ENCODE results near the gene GALNT15. TPM values are rescaled to one million over a fixed set of nuclear protein-coding genes. Genes with fewer than 3 reads are reported as not detected.

The GALNT15 gene
- total RNA-seq, 2 experiments from 2014 or later, result not detected

GRCh38 chr3:16179771-16180736 lies 5.6 kb downstream of the GALNT15 start:
- Mint-ChIP-seq H3K27ac (no peak overlapping the region), H3K4me1 (no peaks in the 10 kb centered on the region), H3K36me3 (ENCODE audit: low read depth) (no peaks in the 10 kb centered on the region), H3K4me3 (no peak overlapping the region), H3K9me3 (ENCODE audit: low read depth) (no peaks in the 10 kb centered on the region), H3K27me3 (peaks cover 10% of the 10 kb centered on the region)
- POLR2A ChIA-PET, result no interaction called here
- DNase-seq, result no peak
- CTCF ChIA-PET, result interaction anchor here (0.7 to 4.9 kb wide), 11 partner anchors 8 to 134 kb away, joined by 3 to 26 read pairs (median 4); no protein-coding TSS in a partner anchor
- intact Hi-C loops (cut with DNase I, micrococcal nuclease), result loop anchor here (2.0 to 10.0 kb wide), 3 partner anchors 363 to 978 kb away; no protein-coding TSS in a partner anchor
- ATAC-seq, result no peak

- intact Hi-C loops (cut with DNase I, micrococcal nuclease), result no loop called here
Observed at GRCh38 chr3:16180737-16181134, 6.3 kb downstream of the GALNT15 start.

GRCh38 chr3:16181361-16181760 lies 6.9 kb downstream of the GALNT15 start:
- ChIA-PET POLR2A (no interaction called here), CTCF (interaction anchor here (0.6 to 4.9 kb wide), 5 partner anchors 10 to 135 kb away, joined by 3 to 26 read pairs (median 5); no protein-coding TSS in a partner anchor)
- H3K36me3 Mint-ChIP-seq (ENCODE audit: low read depth), result no peaks in the 10 kb centered on the region
- H3K4me3 Mint-ChIP-seq, result no peak overlapping the region
- no peaks in the 10 kb centered on the region for H3K9me3 Mint-ChIP-seq (ENCODE audit: low read depth)
- H3K27ac Mint-ChIP-seq, result no peak overlapping the region
- no peak for ATAC-seq
- intact Hi-C loops (cut with DNase I, micrococcal nuclease), result no loop called here
- peaks cover 10% of the 10 kb centered on the region for H3K27me3 Mint-ChIP-seq
- DNase-seq, result no peak
- H3K4me1 Mint-ChIP-seq, result no peaks in the 10 kb centered on the region

More at GRCh38 chr3:16180737-16181134, 6.3 kb downstream of the GALNT15 start:
- ATAC-seq (no peak), DNase-seq (no peak)
- Mint-ChIP-seq H3K27ac (no peak overlapping the region), H3K4me1 (no peaks in the 10 kb centered on the region), H3K36me3 (ENCODE audit: low read depth) (no peaks in the 10 kb centered on the region), H3K27me3 (peaks cover 10% of the 10 kb centered on the region), H3K9me3 (ENCODE audit: low read depth) (no peaks in the 10 kb centered on the region), H3K4me3 (no peak overlapping the region)
- ChIA-PET CTCF (interaction anchor here (0.7 to 4.9 kb wide), 7 partner anchors 7 to 134 kb away, joined by 3 to 26 read pairs (median 4); no protein-coding TSS in a partner anchor), POLR2A (no interaction called here)

- H3K4me1 Mint-ChIP-seq, result no peaks in the 10 kb centered on the region
- intact Hi-C loops (cut with DNase I, micrococcal nuclease), result no loop called here
- DNase-seq (no peak), ATAC-seq (peak; percentile 57)
- no peak overlapping the region for H3K27ac Mint-ChIP-seq
- H3K27me3 Mint-ChIP-seq, result peaks cover 9% of the 10 kb centered on the region
- POLR2A ChIA-PET, result no interaction called here
- no peak overlapping the region for H3K4me3 Mint-ChIP-seq
- H3K36me3 Mint-ChIP-seq (ENCODE audit: low read depth), result no peaks in the 10 kb centered on the region
- H3K9me3 Mint-ChIP-seq (ENCODE audit: low read depth), result no peaks in the 10 kb centered on the region
- CTCF ChIA-PET, result interaction anchor here (4.9 kb wide), 1 partner anchor 132 kb away, joined by 26 read pairs; no protein-coding TSS in a partner anchor
Observed at GRCh38 chr3:16182183-16182582, 7.7 kb downstream of the GALNT15 start.

GRCh38 chr3:16182612-16183011 lies 8.1 kb downstream of the GALNT15 start:
- Mint-ChIP-seq H3K4me1 (no peaks in the 10 kb centered on the region), H3K4me3 (no peak overlapping the region), H3K36me3 (ENCODE audit: low read depth) (no peaks in the 10 kb centered on the region), H3K9me3 (ENCODE audit: low read depth) (no peaks in the 10 kb centered on the region), H3K27ac (no peak overlapping the region), H3K27me3 (peaks cover 5% of the 10 kb centered on the region)
- DNase-seq (no peak), ATAC-seq (no peak)
- ChIA-PET POLR2A (no interaction called here), CTCF (interaction anchor here (0.7 to 4.9 kb wide), 3 partner anchors 16 to 692 kb away, joined by 3 to 26 read pairs (median 3); no protein-coding TSS in a partner anchor)
- intact Hi-C loops (cut with DNase I, micrococcal nuclease), result no loop called here

- Mint-ChIP-seq H3K36me3 (ENCODE audit: low read depth) (no peaks in the 10 kb centered on the region), H3K4me1 (no peaks in the 10 kb centered on the region), H3K4me3 (no peak overlapping the region), H3K27me3 (peaks cover under 1% of the 10 kb centered on the region), H3K9me3 (ENCODE audit: low read depth) (no peaks in the 10 kb centered on the region), H3K27ac (no peak overlapping the region)
- ATAC-seq (no peak), DNase-seq (no peak)
- ChIA-PET CTCF (interaction anchor here (0.5 to 4.9 kb wide), 5 partner anchors 16 to 693 kb away, joined by 3 to 26 read pairs (median 3); no protein-coding TSS in a partner anchor), POLR2A (no interaction called here)
- intact Hi-C loops (cut with DNase I, micrococcal nuclease), result no loop called here
Observed at GRCh38 chr3:16183082-16183481, 8.6 kb downstream of the GALNT15 start.

- H3K27me3 Mint-ChIP-seq, result no peaks in the 10 kb centered on the region
- DNase-seq (no peak), ATAC-seq (no peak)
- H3K9me3 Mint-ChIP-seq (ENCODE audit: low read depth), result no peaks in the 10 kb centered on the region
- H3K4me3 Mint-ChIP-seq, result no peak overlapping the region
- H3K36me3 Mint-ChIP-seq (ENCODE audit: low read depth), result no peaks in the 10 kb centered on the region
- intact Hi-C loops (cut with DNase I, micrococcal nuclease), result no loop called here
- H3K4me1 Mint-ChIP-seq, result no peaks in the 10 kb centered on the region
- CTCF ChIA-PET, result interaction anchor here (0.5 to 4.9 kb wide), 5 partner anchors 15 to 693 kb away, joined by 3 to 26 read pairs (median 3); no protein-coding TSS in a partner anchor
- POLR2A ChIA-PET, result no interaction called here
- no peak overlapping the region for H3K27ac Mint-ChIP-seq
Observed at GRCh38 chr3:16183601-16184270, 9.3 kb downstream of the GALNT15 start.

GRCh38 chr3:16186086-16186485 lies 11.6 kb downstream of the GALNT15 start:
- Mint-ChIP-seq H3K36me3 (ENCODE audit: low read depth) (no peaks in the 10 kb centered on the region), H3K27ac (no peak overlapping the region), H3K4me1 (no peaks in the 10 kb centered on the region), H3K4me3 (no peak overlapping the region), H3K27me3 (no peaks in the 10 kb centered on the region), H3K9me3 (ENCODE audit: low read depth) (no peaks in the 10 kb centered on the region)
- intact Hi-C loops (cut with DNase I, micrococcal nuclease), result no loop called here
- ChIA-PET CTCF (no interaction called here), POLR2A (no interaction called here)
- DNase-seq (no peak), ATAC-seq (no peak)

- no peaks in the 10 kb centered on the region for H3K36me3 Mint-ChIP-seq (ENCODE audit: low read depth)
- ATAC-seq (no peak), DNase-seq (peak; percentile 36)
- no peaks in the 10 kb centered on the region for H3K27me3 Mint-ChIP-seq
- no peaks in the 10 kb centered on the region for H3K4me1 Mint-ChIP-seq
- ChIA-PET CTCF (no interaction called here), POLR2A (no interaction called here)
- no peak overlapping the region for H3K27ac Mint-ChIP-seq
- no peaks in the 10 kb centered on the region for H3K9me3 Mint-ChIP-seq (ENCODE audit: low read depth)
- intact Hi-C loops (cut with DNase I, micrococcal nuclease), result no loop called here
- no peak overlapping the region for H3K4me3 Mint-ChIP-seq
Observed at GRCh38 chr3:16186565-16186964, 12.1 kb downstream of the GALNT15 start.

- Mint-ChIP-seq H3K4me1 (no peaks in the 10 kb centered on the region), H3K4me3 (no peak overlapping the region), H3K27me3 (no peaks in the 10 kb centered on the region), H3K27ac (no peak overlapping the region), H3K9me3 (ENCODE audit: low read depth) (no peaks in the 10 kb centered on the region), H3K36me3 (ENCODE audit: low read depth) (no peaks in the 10 kb centered on the region)
- ChIA-PET POLR2A (no interaction called here), CTCF (no interaction called here)
- ATAC-seq (no peak), DNase-seq (no peak)
- intact Hi-C loops (cut with DNase I, micrococcal nuclease), result no loop called here
Observed at GRCh38 chr3:16187213-16187790, 12.8 kb downstream of the GALNT15 start.

- DNase-seq, result no peak
- Mint-ChIP-seq H3K36me3 (ENCODE audit: low read depth) (no peaks in the 10 kb centered on the region), H3K4me3 (no peak overlapping the region), H3K4me1 (no peaks in the 10 kb centered on the region), H3K27me3 (no peaks in the 10 kb centered on the region), H3K27ac (no peak overlapping the region), H3K9me3 (ENCODE audit: low read depth) (no peaks in the 10 kb centered on the region)
- intact Hi-C loops (cut with DNase I, micrococcal nuclease), result no loop called here
- ChIA-PET CTCF (interaction anchor here (0.5 to 1.0 kb wide), 2 partner anchors 8 to 53 kb away, joined by 3 read pairs; no protein-coding TSS in a partner anchor), POLR2A (no interaction called here)
- ATAC-seq, result no peak
Observed at GRCh38 chr3:16188071-16188470, 13.6 kb downstream of the GALNT15 start.

Data from activated CD4-positive, alpha-beta T cell treated with anti-CD3 and anti-CD28 coated beads for 36 hours (primary cell).